ENCODE results near the gene CTU1.

The CTU1 gene

DNA sequence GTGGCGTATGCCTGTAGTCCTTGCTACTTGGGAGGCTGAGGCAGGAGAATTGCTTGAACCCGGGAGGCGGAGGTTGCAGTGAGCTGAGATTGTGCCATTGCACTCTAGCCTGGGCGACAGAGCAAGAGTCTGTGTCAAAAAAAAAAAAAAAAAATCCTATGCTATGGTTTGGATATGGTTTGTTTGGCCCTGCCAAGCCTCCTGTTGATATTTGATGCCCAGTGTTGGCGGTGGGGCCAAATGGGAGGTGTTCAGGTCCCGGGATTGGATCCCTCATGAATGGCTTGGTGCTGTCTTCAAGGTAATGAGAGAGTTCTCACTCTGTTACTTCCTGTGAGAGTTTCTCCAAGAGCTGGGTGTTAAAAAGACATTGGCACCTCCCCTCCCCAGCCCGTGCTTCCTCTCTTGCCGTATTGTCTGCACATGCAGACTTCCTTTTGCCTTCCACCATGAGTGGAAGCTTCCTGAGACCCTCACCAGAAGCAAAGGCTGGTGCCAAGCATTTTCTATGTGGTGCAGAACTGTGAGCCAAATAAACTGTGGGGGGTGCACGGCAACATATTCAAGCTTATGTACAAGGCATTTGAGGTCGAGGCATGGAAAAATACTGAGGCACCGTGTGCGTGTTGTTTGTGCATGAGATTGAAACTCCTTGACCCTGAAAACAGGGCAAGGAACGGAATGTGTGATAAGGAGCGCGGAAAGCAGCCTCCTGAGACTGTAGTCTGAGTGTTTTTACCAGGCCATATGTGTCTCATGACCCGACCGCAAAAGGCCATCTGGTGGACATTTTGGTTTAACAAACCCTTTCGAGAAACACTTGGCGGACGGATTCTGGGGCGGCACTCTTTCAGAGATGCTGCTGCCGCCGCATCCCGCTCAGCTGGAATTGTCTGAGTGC lies 23.8 kb upstream of the CTU1 start:
- DNase-seq (ENCODE audit: low read depth, low spot score): no peak

- no peak for DNase-seq (ENCODE audit: low read depth, low spot score)
These were observed 21.5 kb upstream of the CTU1 start for GRCh38 chr19:51129716-51130115.

DNA sequence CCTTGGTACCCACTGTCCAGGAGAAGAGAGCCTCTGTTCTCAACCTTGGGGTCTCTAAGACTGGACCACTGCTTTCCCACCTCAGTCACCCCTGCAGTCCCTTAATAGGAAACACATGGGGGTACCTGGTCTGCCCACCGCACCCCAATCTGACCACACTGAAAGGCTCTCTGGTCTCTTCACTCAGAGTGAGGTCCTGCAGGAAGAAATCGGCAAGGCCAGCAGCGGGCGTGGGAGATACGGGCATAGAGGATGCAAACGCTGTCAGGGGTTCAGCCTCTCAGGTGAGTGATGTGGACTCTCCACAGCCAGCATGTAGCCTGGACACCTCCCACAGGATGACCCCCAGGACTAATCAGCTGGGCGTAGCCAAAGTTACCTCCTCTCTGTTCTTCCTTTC lies 20.0 kb upstream of the CTU1 start:
- DNase-seq (ENCODE audit: low read depth, low spot score): no peak

DNA sequence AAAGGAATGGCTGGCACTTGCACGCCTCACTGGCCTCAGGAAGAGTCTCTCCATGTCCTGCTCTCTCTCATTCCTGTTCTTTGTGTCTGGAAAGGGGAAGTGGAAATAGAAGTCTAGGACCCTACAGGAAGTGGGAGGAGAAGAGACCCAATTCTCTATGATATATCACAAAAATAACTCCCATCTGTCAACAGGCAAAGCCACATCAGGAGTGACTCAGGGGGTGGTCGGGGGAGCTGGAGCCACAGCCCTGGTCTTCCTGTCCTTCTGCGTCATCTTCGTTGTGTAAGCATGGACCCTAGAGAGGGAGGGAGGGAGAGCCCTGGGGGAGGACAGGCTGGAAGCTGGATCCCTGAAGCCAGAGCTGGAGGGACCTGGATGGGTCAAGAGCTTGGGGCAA lies 19.5 kb upstream of the CTU1 start:
- DNase-seq (ENCODE audit: low read depth, low spot score): no peak

GRCh38 chr19:51127032-51127431 lies 18.8 kb upstream of the CTU1 start:
- DNase-seq (ENCODE audit: low read depth, low spot score): no peak

- no peak for DNase-seq (ENCODE audit: low read depth, low spot score)
These were observed 17.3 kb upstream of the CTU1 start for GRCh38 chr19:51125421-51126075.

DNA sequence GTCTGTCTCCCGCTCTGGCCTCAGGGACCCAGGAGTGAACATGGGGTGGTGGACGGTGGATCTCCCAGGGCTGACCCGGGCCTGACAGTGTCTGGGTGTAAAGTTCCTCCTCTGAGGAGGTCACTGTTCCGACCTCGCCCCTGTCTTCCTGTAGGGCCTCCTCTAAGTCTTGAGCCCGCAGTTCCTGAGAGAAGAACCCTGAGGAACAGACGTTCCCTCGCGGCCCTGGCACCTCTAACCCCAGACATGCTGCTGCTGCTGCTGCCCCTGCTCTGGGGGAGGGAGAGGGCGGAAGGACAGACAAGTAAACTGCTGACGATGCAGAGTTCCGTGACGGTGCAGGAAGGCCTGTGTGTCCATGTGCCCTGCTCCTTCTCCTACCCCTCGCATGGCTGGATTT lies 16.5 kb upstream of the CTU1 start, which contains the start of gene SIGLEC9:
SIGLEC9 (plus strand) TSS at position 178 of the 400 bp plus-strand sequence; CDS start at position 247, 69 bp downstream.
- DNase-seq (ENCODE audit: low read depth, low spot score): no peak

DNA sequence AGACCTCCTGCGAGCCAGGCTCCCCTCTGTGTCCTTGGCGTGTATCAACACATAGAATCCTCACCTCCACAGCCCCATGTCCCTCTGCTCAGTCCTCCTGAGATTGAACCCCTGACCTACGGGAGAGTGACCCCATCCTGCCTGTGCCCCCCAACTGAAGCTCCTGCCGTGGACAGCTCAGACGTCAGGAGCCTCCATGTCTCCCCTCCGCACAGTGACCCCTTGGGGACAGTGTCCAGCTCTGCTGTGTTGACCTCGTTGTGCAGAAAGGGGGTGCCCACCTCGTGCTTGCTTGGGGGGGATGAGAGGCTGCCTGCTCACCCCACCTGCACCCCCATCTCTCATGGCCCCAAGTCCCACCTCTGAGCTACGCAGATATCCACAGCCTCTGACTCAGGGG lies 16.0 kb upstream of the CTU1 start:
- DNase-seq (ENCODE audit: low read depth, low spot score): no peak

- no peak for DNase-seq (ENCODE audit: low read depth, low spot score)
These were observed 15.6 kb upstream of the CTU1 start for GRCh38 chr19:51123802-51124201.

DNA sequence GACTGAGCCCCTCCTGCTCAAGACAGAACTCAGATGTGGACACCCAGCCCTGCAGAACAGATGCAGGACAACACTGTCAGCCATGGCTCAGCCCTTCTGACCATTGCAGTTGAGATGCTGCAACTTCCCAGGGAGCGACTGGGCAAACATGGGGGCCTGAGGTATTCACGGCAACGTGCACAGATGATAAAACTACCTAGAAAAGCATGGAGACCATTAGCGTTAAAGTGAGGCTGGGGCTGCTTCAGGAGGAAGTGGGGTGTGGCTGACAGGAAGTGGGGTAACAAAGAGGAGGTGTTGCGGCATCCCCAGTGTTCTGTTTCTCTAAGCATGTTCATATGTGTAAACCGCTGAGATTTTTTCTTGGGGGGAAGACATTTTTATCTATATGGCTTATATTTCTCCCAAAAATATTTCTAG lies 15.2 kb upstream of the CTU1 start:
- DNase-seq (ENCODE audit: low read depth, low spot score): no peak

DNA sequence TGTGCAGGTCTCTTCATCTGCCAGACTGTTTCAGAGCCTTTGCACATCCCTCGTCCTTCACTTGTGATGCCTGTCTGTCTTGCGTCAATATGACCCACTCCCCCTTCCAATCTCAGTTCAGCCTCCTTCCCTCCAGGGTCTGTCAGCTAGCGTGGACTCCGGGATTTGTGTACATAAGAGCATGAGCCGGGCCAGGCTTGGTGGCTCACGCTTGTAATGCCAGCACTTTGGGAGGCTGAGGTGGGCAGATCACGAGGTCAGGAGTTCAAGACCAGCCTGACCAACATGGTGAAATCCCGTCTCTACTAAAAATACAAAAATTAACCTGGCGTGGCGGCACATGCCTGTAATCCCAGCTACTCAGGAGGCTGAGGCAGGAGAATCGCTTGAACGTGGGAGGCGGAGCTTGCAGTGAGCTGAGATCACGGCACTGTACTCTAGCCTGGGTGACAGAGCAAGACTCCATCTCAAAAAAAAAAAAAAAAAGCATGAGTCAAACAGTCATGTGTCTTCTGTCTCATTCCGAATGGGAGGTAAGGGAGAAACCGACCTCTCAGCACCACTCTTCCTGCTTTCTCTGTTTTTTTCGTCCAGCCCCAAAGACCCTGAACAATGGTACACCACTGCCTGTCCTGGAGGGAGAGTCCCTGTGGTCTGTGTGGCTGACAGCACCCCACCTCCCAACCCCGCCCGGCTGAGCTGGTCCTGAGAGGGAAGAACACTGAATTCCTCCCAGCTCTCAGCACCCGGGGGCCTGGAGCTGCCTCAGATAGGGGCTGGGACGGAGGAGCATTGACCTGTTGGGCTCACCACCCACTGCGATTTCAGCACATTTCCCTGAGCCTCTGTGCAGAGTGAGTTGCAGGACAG lies 14.1 kb upstream of the CTU1 start:
- DNase-seq (ENCODE audit: low read depth, low spot score): no peak

DNA sequence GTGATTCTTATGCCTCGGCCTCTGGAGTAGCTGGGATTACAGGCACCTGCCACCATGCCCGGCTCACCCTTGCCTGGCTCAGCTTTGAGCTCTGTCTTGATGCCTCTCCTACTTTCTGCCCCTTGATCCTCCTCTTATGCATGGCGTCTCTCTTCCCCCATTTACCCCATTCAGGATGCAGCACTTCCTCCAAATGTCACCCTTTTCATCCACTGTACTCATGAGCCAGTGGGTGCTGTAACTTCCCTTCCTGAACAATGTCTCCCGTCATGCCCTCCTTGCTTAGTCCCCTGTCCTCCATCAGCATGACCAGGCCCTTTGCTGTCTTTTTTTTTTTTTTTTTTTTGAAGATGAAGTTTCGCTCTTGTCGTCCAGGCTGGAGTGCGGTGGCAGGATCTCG lies 13.0 kb upstream of the CTU1 start:
- no peak for DNase-seq (ENCODE audit: low read depth, low spot score)

- no peak for DNase-seq (ENCODE audit: low read depth, low spot score)
These were observed 12.0 kb upstream of the CTU1 start for GRCh38 chr19:51120160-51120559.

GRCh38 chr19:51119611-51120010 lies 11.4 kb upstream of the CTU1 start:
- DNase-seq (ENCODE audit: low read depth, low spot score): no peak

DNA sequence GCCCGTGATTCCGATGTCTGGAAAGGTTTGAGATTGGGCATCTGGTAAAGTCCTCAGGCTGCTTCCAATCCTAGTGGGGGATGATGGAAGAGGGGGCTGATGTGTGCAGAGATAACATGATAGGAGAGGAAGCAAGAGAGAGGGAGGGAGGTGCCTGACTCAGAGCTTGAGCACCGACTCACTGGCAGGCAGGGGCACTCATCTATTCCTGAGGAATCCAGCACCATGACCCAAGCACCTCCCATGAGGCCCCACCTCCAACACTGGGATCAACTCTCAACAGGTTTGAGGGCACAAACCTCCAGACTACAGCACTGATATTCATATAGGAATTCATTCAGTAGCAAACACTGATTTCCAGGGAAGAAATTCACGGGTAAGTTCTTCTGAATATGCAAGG lies 10.9 kb upstream of the CTU1 start:
- DNase-seq (ENCODE audit: low read depth, low spot score): no peak

DNA sequence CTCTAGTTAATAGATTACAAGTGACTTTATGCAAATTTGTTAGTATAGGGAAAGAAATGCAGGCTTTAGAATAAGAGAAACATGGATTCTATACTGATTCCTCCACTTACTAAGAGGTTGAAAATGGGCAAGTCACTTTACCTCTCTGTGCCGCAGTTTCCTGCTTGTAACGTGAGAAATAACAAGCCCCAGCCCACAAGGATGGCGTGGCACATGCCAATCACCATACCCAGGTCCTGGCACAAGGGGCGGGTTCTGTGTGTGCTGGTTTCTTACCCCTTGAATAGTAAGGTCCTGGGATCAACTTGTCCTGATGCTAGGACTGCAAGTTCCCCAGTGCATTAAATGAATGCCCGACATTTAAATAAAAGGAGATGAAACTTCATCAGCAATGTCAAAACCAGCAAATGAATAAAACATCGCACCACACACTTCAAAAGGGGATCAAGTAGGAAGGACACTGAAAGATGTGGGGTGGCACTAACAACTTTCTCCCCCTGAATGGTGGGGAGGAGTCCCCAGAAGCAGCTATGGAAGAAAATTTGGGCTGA lies 8.6 kb upstream of the CTU1 start:
- no peak for DNase-seq (ENCODE audit: low read depth, low spot score)

- DNase-seq (ENCODE audit: low read depth, low spot score): no peak
These were observed 6.0 kb upstream of the CTU1 start for GRCh38 chr19:51114087-51114729.

DNA sequence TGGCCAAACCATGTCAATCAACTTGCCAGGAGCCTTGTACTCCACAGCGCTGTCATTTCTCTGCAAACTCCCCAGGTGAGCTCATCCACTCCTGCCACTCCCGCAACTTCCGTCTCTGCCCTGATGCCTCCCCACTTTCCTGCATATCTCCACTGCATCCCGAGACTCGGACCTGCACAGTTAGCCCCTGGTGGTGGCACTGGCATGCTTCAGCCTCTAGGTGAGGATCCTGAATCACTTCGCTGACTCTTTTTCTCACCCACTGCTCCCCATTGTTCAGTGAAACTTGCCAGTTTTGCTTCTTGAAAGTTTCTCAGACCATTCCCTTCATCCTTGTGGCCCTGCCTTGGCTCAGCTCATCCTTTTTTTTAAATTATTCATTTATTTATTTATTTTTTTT lies 3.4 kb upstream of the CTU1 start:
- no peak for DNase-seq (ENCODE audit: low read depth, low spot score)

DNA sequence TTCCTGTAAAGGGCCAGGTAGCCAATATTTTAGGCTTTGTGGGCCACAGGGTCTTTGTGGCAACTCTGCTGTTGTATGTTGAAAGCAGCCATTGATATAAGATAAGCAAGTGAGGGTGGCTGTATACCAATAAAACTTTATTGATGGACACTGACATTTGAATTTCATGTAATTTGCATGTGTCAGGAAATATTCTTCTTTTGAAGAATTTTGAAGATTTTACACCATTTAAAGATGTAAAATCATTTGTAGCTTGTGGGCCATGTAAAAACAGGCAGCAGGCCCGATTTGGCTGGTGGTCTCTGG lies 2.4 kb upstream of the CTU1 start:
- DNase-seq (ENCODE audit: low read depth, low spot score): no peak

DNA sequence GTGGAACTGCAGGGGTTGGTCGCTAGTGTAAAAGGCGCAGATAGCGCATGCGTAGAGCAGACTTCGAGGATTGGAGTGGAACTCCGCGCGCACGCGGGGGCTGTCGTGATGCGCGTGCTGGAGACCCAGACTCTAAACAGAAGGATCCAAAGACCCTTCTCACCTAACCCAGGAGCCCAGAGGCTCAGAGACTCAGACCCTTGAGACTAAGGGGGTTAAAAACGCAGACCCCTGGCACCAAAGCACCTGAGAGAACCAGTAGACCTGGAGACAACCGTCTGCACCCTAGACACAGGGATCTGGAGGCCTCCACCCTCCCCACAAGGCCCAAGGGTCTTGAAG lies 567 bp upstream of the CTU1 start:
- no peak for DNase-seq (ENCODE audit: low read depth, low spot score)

- DNase-seq (ENCODE audit: low read depth, low spot score): no peak
These were observed 673 bp downstream of the CTU1 start for GRCh38 chr19:51107406-51108065.
